MM.1S (cell line): ENCODE measurements around the gene DMRT2.

Source experiments
- EZH2 ChIP-seq: fragments of 300-600 bp; sonication (generic); optimal IDR thresholded peaks from 2 replicates; pipeline ENCODE3; 2017; ENCODE audit warnings: low read depth, mild to moderate bottlenecking, antibody characterized with exemption, low read length, mixed read lengths
- TF ChIP-seq, protein P1 (sequence below): fragments of 300-600 bp; sonication (generic); IDR thresholded peaks from 2 replicates; pipeline ENCODE4 v1.5.1; 2016; ENCODE audit warnings: antibody characterized with exemption, low read length, mixed read lengths

DNA sequence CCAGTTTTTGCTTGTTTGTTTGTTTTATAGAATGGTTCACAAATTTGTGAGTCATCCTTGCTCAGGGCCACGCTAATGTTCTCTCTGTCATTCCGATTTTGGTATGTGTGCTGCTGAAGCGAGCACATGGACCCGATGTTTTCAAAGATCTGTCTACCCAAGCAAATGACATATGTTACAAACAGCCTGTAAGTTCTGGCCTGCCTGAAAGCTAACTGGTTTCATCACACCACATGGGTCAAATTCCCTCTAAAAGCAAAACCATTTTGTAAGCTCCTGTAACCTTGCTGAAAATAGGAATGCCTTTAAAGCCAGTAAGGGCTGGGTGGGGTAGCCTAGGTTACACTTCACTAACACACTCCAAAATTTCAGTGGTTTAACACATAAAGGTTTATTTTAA lies 48.3 kb upstream of the DMRT2 start:
- TF ChIP-seq, protein P1, sequence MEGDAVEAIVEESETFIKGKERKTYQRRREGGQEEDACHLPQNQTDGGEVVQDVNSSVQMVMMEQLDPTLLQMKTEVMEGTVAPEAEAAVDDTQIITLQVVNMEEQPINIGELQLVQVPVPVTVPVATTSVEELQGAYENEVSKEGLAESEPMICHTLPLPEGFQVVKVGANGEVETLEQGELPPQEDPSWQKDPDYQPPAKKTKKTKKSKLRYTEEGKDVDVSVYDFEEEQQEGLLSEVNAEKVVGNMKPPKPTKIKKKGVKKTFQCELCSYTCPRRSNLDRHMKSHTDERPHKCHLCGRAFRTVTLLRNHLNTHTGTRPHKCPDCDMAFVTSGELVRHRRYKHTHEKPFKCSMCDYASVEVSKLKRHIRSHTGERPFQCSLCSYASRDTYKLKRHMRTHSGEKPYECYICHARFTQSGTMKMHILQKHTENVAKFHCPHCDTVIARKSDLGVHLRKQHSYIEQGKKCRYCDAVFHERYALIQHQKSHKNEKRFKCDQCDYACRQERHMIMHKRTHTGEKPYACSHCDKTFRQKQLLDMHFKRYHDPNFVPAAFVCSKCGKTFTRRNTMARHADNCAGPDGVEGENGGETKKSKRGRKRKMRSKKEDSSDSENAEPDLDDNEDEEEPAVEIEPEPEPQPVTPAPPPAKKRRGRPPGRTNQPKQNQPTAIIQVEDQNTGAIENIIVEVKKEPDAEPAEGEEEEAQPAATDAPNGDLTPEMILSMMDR = no peak
- no peak for TF ChIP-seq EZH2
